ENCODE measurements around the gene MPLKIP. TPM values are rescaled to one million over a fixed set of nuclear protein-coding genes. Genes with fewer than 3 reads are reported as not detected.

Gene MPLKIP
- total and polyA plus RNA-seq, 2 experiments from 2014 or later, result 64.0 to 147 TPM

GRCh38 chr7:40077849-40078248 is 56.6 kb downstream of the MPLKIP start:
- Mint-ChIP-seq H3K27me3 (ENCODE audit: insufficient read depth, low read depth, poor library complexity) (peaks cover 2% of the 10 kb centered on the region), H3K4me1 (peaks cover 3% of the 10 kb centered on the region; the same call in 2 of the 3 replicates)
- ATAC-seq, result no peak

More at GRCh38 chr7:40077849-40078248, 56.6 kb downstream of the MPLKIP start:
- Mint-ChIP-seq H3K9me3 (no peaks in the 10 kb centered on the region), H3K4me3 (no peak overlapping the region), H3K27ac (peak overlapping the region; percentile 67), H3K36me3 (ENCODE audit: low read depth) (peaks cover 8% of the 10 kb centered on the region; the same call in 1 of the 3 replicates)
- H3K79me2 ChIP-seq (replicated peaks; ENCODE audit: insufficient read depth), result no peaks in the 10 kb centered on the region
- H3K36me3 ChIP-seq (ENCODE audit: insufficient read depth), result no peaks in the 10 kb centered on the region; the same call in 1 of the 2 replicates
- H3K4me1 ChIP-seq (ENCODE audit: insufficient read depth), result no peaks in the 10 kb centered on the region
- H3K4me2 ChIP-seq, result no peak overlapping the region
- H3K27me3 ChIP-seq (ENCODE audit: insufficient read depth), result no peaks in the 10 kb centered on the region
- no peak for DNase-seq (ENCODE audit: low spot score)
- no peaks in the 10 kb centered on the region for H3K9me2 ChIP-seq (ENCODE audit: insufficient read depth)
- 0 out of 2 replicates have a peak overlapping the region, but pooled peaks have one; percentile 16 for H3K27ac ChIP-seq (ENCODE audit: low read depth)
- H4K20me1 ChIP-seq (replicated peaks; ENCODE audit: insufficient read depth), result no peaks in the 10 kb centered on the region
- H2AFZ ChIP-seq, result no peak overlapping the region
- TF ChIP-seq ZNF114 (CRISPR knock-in tag; IDR thresholded peaks at IDR 0.05), result no peak
- TF ChIP-seq ETS1 (IDR thresholded peaks at IDR 0.05), result no peak
- TF ChIP-seq POLR2AphosphoS5 (IDR thresholded peaks at IDR 0.05; ENCODE audit: low read depth), result no peak
- TF ChIP-seq CTCF (conservative IDR thresholded peaks at IDR 0.05; ENCODE audit: low read depth in 2 of 2), result no peak
- no peak for TF ChIP-seq EZH2phosphoT487 (IDR thresholded peaks at IDR 0.05; ENCODE audit: unreplicated experiment)
- no peak for TF ChIP-seq JUNB (IDR thresholded peaks at IDR 0.05; ENCODE audit: unreplicated experiment)
- no peak for TF ChIP-seq ZNF331 (CRISPR knock-in tag; IDR thresholded peaks at IDR 0.05; ENCODE audit: low read depth)
- no peaks in the 10 kb centered on the region for H3F3A ChIP-seq (replicated peaks; ENCODE audit: low read depth)
- H3K4me3 ChIP-seq, result no peak overlapping the region

Small RNAs within 50 kb of the gene (small RNA-seq; reads per million reads assigned to genes)
- not detected for gene AC006023.1 (ENCODE audit: low replicate concordance)
- gene AC006023.2 (ENCODE audit: low replicate concordance), result not detected

Other genes with a start within 250 kb of the MPLKIP start
- 80.2 and 88.4 TPM in 2 replicates for gene CDK13, start 184.4 kb downstream of the MPLKIP start, total RNA-seq (2014; rRNA removed; shearing (Covaris generic))
- 38.1 and 39.4 TPM in 2 replicates for gene CDK13, start 184.4 kb downstream of the MPLKIP start, polyA plus RNA-seq (2016; fragmentation: Nextera tagmentation; extraction: Ambion mirVana)
- 2.1 and 5.6 TPM in 2 replicates for gene SUGCT, start 383 bp upstream of the MPLKIP start, total RNA-seq (2014; rRNA removed; shearing (Covaris generic))
- 4.2 and 5.2 TPM in 2 replicates for gene SUGCT, start 383 bp upstream of the MPLKIP start, polyA plus RNA-seq (2016; fragmentation: Nextera tagmentation; extraction: Ambion mirVana)

All from GM23338 (cell line).